Right hindlimb (tissue), 1 donor: ENCODE measurements around the gene PCGF6.
"Not testable (repeated sequence)": the region's sequence is repeated elsewhere in the genome, so short reads cannot be mapped to it uniquely, and the experiment has no call there.

ENCODE experiments used
- DNase-seq: peaks from one replicate; pipeline ENCODE4 v3.0.0-alpha.2; 2018

Gene PCGF6

DNA sequence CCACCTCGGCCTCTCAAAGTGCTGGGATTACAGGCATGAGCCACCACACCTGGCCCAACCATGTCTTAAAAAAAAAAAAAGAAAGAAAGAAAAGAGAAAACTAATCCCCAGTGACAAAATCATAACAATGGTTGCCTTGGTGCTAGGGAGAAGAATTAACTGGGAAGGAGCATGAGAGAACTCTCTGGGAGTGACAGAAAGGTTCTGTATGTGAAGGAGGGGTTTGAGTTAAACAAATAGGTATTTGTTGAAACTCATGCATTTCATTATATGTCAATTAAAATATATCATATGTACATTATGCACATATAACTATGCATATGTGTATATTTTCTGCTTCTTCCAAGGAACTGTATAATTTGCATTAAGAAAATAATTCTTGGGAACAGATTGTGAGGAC lies 40.7 kb downstream of the PCGF6 start:
- no peak for DNase-seq

DNA sequence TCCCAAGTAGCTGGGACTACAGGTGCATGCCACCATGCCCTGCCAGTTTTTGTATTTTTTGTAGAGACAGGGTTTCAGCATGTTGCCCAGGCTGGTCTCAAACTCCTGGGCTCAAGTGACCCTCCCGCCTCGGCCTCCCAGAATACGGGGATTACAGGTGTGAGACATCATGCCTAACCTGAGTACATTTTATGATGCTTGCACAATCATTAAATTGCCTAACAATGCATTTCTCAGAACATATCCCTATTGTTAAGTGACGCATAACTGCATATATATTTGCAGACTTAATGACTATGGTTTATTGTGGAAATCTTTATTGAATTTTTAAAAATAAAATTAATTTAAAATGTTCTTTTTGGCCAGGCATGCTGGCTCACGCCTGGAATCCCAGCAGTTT lies 43.3 kb downstream of the PCGF6 start:
- DNase-seq: no peak

- no peak for DNase-seq
Measured at GRCh38 chr10:103295374-103296015, 55.4 kb downstream of the PCGF6 start.

DNA sequence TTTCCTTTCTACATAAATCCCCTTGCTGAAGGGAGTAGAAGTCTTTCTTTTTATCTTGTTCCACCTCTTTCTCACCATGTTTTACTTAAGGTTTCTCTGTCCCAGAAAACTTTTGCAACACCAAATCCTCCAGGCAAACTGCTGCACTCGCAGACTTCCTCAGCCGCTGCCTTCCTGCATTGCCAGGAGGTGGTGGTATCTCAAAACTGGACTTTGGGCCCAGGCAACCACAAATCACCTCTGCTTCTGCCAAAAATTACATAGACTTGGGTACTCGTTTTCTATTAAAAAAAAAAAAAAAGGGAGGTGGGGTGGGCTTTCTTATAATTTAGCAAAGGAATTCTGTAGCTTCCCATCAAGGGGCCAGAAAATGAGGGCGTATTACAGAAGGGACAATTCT lies 59.4 kb downstream of the PCGF6 start:
- DNase-seq: no peak

- DNase-seq: no peak
Measured at GRCh38 chr10:103287992-103288391, 62.9 kb downstream of the PCGF6 start.

- DNase-seq: no peak
Measured at GRCh38 chr10:103284170-103284569, 66.8 kb downstream of the PCGF6 start.

DNA sequence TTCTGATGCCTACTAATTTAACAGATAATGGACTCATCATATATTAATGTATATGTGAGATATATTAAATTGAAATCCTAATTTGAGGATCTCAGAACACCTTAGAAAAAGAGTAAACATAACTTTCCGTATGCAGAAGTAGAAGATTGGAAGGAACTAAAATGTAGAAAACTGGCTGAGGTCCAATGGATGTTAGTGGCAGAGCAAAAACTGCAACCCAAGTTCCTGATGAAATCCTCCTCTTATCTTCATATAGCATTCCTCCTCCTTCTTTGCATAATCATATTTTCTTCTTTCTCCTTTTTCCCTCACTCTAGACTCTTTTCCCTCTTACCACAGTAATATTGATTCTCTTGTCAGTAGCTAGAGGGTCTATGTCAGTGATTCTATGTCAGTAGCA lies 68.0 kb downstream of the PCGF6 start:
- no peak for DNase-seq

DNA sequence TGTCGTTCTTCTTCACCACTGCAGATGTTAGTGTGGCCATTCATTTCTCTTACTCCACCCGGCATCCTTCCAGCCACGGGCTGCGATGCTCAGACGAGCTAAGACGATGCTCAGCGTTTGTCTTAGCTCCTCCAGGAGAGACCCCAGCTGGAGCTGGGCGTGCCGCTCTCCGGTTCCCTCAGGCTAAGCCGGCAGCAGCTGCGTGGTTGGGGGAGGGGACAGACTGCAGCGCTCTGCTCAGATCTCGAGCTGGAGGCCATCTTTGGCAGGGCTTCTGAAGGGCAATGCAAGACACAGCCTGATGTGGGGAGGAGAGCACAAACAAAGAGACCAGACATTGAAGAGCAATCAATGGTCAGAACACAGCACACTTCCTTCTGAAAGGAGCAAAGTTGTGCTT lies 69.2 kb downstream of the PCGF6 start:
- DNase-seq: peak; percentile 75

GRCh38 chr10:103280506-103280905 lies 70.4 kb downstream of the PCGF6 start:
- DNase-seq: no peak

GRCh38 chr10:103280031-103280430 lies 70.9 kb downstream of the PCGF6 start:
- DNase-seq: no peak

DNA sequence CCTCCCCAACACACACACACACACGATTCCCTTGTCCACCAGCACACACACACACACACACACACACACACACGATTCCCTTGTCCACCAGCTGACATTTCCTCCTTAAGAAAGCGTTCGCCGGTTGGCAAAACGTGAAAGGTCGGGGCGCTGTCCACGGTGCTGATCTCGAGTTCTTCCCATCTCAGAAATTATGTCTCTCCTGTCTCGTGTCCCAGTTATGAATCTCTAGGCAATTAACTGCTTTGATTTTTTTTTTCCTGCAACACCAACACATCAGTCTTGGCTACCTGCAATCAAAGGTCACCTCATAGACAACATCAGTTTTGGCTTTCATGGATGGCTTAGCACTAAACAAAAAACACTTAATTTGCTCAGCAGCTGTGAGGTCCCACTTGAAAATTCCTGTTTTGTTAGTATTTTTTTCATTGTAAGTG lies 72.1 kb downstream of the PCGF6 start:
- peak; percentile 62 for DNase-seq

GRCh38 chr10:103278537-103278823 lies 72.5 kb downstream of the PCGF6 start:
- no peak for DNase-seq

GRCh38 chr10:103277713-103278536 lies 73.0 kb downstream of the PCGF6 start:
- no peak for DNase-seq

GRCh38 chr10:103276896-103277712 lies 73.8 kb downstream of the PCGF6 start, which contains the start of gene INA:
INA (plus strand) TSS chr10:103277138; CDS start chr10:103277212, 74 bp downstream.
- peak; percentile 24 for DNase-seq

DNA sequence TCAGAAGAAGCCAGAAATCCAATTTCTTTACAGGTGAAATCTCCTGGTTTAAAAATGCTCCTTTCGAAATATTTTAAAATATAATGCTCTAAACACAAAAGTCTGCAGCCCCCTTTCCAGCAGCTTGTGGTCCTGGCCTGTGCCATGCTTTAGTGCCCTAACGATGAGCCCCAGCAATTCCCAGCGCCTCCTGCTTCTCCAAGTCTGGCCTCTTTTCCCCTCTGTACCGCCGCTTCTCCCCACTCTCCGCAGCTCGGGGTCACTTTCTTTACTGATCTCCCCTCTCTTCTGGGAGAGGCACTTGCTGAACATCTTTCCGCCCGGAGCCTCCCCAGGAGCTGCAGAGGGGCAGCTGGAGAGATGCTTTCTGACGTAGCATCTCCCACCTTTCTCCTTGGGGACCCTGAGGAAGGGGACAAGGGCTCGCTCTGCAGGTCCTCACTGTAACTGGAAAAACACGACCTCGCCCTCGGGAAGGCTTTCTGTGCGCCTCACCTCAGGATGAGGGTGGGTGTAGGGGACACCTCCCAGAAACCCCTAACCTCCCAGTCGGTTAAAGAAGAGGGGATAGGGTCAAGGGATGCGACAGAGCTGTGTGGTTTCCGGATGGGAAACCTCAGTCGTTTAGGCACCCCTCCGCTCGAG lies 74.6 kb downstream of the PCGF6 start:
- no peak for DNase-seq

DNA sequence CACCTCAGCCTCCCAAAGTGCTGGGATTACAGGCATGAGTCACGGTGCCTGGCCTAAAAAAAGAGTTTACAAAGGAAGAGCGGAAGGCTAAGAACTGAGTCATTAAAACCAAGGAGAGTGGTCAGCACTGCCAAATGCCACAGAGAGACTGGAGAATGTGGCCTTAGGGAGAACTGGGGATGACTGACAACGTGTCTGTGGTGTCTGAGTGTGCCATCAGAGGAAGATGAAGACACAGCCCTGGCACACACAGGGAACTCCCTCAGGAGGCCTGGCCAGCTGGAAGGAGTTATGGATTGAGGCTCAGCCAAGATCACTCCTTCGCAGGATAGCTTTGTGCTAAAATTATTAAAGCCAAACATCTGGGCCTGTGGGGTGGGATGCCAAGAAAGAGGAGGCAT lies 77.9 kb downstream of the PCGF6 start:
- DNase-seq: peak; percentile 47

DNA sequence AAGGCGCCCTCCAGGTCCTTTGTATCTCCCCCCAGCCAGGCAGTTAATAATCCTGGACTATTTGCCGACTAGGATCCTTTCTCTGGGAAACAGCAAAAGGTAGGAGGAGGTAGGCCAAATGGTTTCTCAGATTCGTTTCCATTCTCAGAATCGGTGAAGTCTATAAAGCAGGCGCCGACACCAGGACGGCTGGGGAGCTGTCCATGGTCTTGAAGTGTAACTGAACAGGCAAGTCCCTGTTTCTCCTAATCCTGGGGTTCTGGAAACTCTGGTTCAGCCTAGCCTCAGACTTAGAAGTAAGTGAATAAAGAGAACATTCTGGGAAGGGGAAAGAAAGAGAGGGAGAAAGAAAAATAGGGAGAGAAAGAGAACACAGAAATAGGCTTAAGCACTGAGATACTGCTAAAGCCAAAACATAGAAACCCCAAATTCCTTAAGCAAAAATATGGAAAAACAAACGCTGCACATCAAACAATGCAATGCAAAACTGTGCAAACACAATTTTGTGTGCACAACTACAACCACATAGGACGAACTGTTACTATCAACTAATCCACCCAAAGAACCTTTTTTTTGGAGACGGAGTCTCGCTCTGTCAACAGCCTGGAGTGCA lies 85.1 kb downstream of the PCGF6 start:
- DNase-seq: peak; percentile 70

- no peak for DNase-seq
Measured at GRCh38 chr10:103262229-103262628, 88.7 kb downstream of the PCGF6 start.

- DNase-seq: no peak
Measured at GRCh38 chr10:103259989-103260388, 91.0 kb downstream of the PCGF6 start.

GRCh38 chr10:103258928-103259327 lies 92.0 kb downstream of the PCGF6 start:
- DNase-seq: not testable (repeated sequence)

DNA sequence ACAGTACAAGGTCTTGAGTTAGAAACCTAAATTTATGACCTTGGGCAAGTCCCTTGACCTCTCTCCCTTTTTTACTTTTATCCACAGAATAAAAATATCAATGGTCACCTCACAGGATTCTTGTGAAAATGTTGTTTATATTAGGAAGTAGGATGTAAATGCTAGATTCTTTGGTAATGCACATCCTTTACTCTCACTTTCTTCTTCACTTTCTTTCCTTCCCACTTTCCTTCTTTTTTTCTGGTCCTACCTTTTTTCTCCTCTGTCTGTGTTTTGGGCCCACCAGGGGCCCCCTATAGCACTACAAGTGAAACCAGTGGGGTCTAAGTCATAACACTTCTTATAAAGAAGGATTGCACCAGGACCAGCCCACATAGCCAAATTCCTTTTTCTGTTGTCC lies 93.1 kb downstream of the PCGF6 start:
- DNase-seq: no peak

DNA sequence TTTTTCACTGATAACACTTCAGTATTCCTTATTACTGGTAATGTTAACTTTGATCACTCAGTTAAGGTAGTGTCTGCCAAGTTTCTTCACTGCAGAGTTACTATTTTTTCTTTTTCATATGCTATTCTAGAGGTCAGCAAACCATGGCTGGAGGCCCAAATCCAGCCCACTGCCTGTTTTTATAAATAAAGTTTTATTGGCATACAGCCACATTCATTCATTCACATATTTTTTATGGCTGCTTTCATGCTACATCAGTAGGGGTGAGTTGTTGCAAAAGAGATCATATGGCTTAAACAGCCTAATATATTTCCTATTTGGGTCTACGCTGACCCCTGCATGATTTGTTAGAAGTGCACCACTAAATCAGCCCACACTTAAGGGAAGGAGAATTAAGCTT lies 94.3 kb downstream of the PCGF6 start:
- DNase-seq: no peak
